Kidney epithelial cell (primary cell): ENCODE results near the gene CDH22. TPM values are rescaled to one million over a fixed set of nuclear protein-coding genes. Genes with fewer than 3 reads are reported as not detected.

Source experiments
- DNase-seq: peaks from one replicate; pipeline ENCODE4 v3.0.0-alpha.2; 2010; ENCODE audit warnings: low read depth
- H3K27me3 ChIP-seq: 2 replicates; pipeline ENCODE4 v1.6.0; 2011; ENCODE audit warnings: low read length; ENCODE audit not compliant: control insufficient read depth, insufficient read depth
- H3K36me3 ChIP-seq: 2 replicates; pipeline ENCODE4 v1.5.1; 2011; ENCODE audit warnings: low read length; ENCODE audit not compliant: control insufficient read depth, insufficient read depth
- H3K4me3 ChIP-seq: 2 replicates; pipeline ENCODE4 v1.5.1; 2011; ENCODE audit warnings: low read depth, mild to moderate bottlenecking, control low read depth, low read length
- CTCF ChIP-seq: IDR thresholded peaks from 2 replicates; pipeline ENCODE4 v1.5.1; 2011; ENCODE audit warnings: mild to moderate bottlenecking, moderate library complexity, low read length, control low read depth, inconsistent platforms; ENCODE audit not compliant: insufficient read depth, poor library complexity, severe bottlenecking
- total RNA-seq: library from RNA; depleted of rRNA; stranded (reverse); fragments of >200 nt; gene quantifications from 2 replicates; pipeline ENCODE4 v1.2.3, GENCODE V29; 2015

CDH22 gene
- total RNA-seq, 1 donor from 2014 or later: not detected

GRCh38 chr20:46157625-46158024 is 150.7 kb downstream of the CDH22 start:
- Histone ChIP-seq H3K27me3 (peaks cover 15% of the 10 kb centered on the region), H3K36me3 (no peaks in the 10 kb centered on the region), H3K4me3 (no peak overlapping the region)
- no peak for DNase-seq
- no peak for TF ChIP-seq CTCF

- no peak overlapping the region for H3K4me3 ChIP-seq
- no peaks in the 10 kb centered on the region for H3K36me3 ChIP-seq
- H3K27me3 ChIP-seq: peaks cover 15% of the 10 kb centered on the region
- no peak for DNase-seq
- TF ChIP-seq CTCF: no peak
These were observed 151.2 kb downstream of the CDH22 start for GRCh38 chr20:46157076-46157592.

GRCh38 chr20:46156065-46156464 is 152.2 kb downstream of the CDH22 start:
- peaks cover 15% of the 10 kb centered on the region for H3K27me3 ChIP-seq
- no peaks in the 10 kb centered on the region for H3K36me3 ChIP-seq

GRCh38 chr20:46154796-46155195 is 153.5 kb downstream of the CDH22 start:
- Histone ChIP-seq H3K27me3 (peaks cover 11% of the 10 kb centered on the region), H3K4me3 (no peak overlapping the region), H3K36me3 (no peaks in the 10 kb centered on the region)
- no peak for DNase-seq
- no peak for TF ChIP-seq CTCF

More at GRCh38 chr20:46156065-46156464, 152.2 kb downstream of the CDH22 start:
- no peak overlapping the region for H3K4me3 ChIP-seq
- no peak for TF ChIP-seq CTCF
- DNase-seq: no peak

- Histone ChIP-seq H3K4me3 (no peak overlapping the region), H3K27me3 (peaks cover 11% of the 10 kb centered on the region), H3K36me3 (no peaks in the 10 kb centered on the region)
- DNase-seq: no peak
- TF ChIP-seq CTCF: no peak
These were observed 154.0 kb downstream of the CDH22 start for GRCh38 chr20:46154305-46154704.
